Measurements from ENCODE around the gene ATRN.

The ATRN gene

DNA sequence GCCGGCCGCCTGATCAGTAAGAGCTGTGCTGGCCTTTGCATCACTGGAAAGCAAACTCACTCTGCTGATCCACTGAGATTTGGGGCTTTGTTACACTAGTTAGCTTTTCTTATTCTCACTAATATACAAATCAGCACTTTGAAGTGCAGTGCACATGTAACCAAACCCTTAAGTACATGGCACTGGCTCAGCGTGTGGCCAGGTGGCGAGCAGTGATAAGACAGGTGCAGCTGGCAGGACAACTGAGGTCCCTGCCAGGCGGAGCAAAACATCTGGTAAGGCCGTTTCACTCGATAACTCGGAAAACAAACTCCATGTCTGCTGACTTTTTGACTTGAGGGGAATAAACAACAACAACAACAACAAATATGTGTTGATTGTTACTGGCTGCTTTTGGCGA, 181.4 kb downstream of the ATRN start:
- no peaks in the 10 kb centered on the region for H3K27me3 ChIP-seq (ENCODE audit: low read depth, low read length)
- H3K9me3 ChIP-seq (ENCODE audit: control insufficient read depth in 1 of 2, low read length in 2 of 2) = peaks cover 0 to 4% of the 10 kb centered on the region in 2 donors
- peaks cover 0 to 15% of the 10 kb centered on the region in 2 donors for H3K36me3 ChIP-seq (ENCODE audit: control insufficient read depth in 1 of 2, insufficient read depth in 2 of 2, low read length in 2 of 2)
- H3K27ac ChIP-seq (ENCODE audit: low read length) = no peak overlapping the region
- H3K4me1 ChIP-seq (ENCODE audit: control insufficient read depth in 1 of 2, insufficient read depth in 2 of 2, low read length in 2 of 2) = no peaks in the 10 kb centered on the region
- no peak overlapping the region for H3K4me3 ChIP-seq (ENCODE audit: low read depth in 1 of 2, low read length in 2 of 2)

DNA sequence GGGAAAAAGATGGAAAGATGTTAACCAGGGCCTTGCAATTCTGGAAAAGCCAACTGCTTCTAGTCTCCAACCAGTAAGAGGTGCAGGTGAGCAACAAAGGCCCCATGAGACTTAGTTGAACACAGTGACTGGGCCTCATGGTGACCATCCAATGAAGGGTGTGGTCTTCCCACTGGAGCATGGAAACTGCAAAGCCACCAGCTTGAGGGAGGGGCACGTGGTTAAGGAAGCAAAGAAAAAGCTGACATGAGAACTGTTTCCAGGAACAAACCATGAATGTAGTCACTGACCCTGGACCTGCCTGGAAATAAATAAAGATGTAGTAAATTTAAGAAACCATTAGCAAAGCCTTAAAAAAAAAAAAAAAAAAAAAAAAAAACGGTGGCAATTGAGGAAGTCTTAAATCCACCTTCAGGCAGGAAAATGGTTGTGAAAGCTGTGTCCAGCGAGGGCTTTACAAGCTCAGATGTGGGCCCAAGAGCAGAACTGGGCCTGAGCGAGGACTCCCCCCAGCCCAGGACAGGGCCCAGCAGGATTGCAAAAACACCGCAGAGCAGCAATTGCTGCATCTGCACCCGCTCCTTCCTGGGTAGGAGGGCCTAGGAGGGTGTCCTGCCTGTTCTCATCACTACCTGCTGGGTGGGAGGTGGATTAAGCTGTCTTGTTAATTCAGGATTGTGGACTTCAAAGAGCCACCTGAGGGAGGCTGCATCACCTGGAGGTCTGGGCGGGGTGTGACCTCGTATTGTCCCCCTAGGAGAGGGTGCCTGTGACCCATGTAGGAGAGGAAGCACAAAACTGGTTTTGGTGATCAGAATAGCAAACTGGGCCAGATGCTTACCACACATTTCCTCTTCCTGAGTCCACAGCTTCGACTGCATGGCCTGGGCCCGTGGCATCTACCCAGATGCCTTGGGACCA, 182.1 kb downstream of the ATRN start:
- no peak overlapping the region for H3K4me3 ChIP-seq (ENCODE audit: low read depth in 1 of 2, low read length in 2 of 2)
- H3K27me3 ChIP-seq (ENCODE audit: low read depth, low read length) = no peaks in the 10 kb centered on the region
- H3K4me1 ChIP-seq (ENCODE audit: control insufficient read depth in 1 of 2, insufficient read depth in 2 of 2, low read length in 2 of 2) = no peaks in the 10 kb centered on the region
- peaks cover 0 to 4% of the 10 kb centered on the region in 2 donors for H3K9me3 ChIP-seq (ENCODE audit: control insufficient read depth in 1 of 2, low read length in 2 of 2)
- peaks cover 0 to 15% of the 10 kb centered on the region in 2 donors for H3K36me3 ChIP-seq (ENCODE audit: control insufficient read depth in 1 of 2, insufficient read depth in 2 of 2, low read length in 2 of 2)
- H3K27ac ChIP-seq (ENCODE audit: low read length) = no peak overlapping the region

DNA sequence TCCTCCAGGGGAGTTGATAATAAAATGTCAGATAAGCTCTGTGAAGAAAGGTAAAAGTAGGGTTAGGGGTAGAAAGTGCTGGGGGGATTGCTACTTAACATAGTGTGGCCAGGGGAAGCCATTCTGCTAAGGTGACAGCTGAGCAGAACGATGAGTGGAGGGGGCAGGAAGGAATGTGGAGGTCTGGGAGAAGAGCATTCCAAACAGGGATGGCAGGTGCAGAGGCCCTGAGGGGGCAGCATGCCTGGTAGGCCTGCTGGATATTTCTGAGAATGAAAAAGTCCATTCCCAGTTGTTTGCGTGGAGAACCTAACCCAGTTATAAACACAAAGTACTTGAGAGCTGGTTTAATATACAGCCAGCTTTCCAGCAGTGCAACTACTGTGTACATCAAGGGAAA, 183.1 kb downstream of the ATRN start:
- Histone ChIP-seq H3K27me3 (ENCODE audit: low read depth, low read length) (no peaks in the 10 kb centered on the region), H3K27ac (ENCODE audit: low read length) (no peak overlapping the region), H3K36me3 (ENCODE audit: control insufficient read depth in 1 of 2, insufficient read depth in 2 of 2, low read length in 2 of 2) (peaks cover 0 to 8% of the 10 kb centered on the region in 2 donors), H3K4me3 (ENCODE audit: low read depth in 1 of 2, low read length in 2 of 2) (no peak overlapping the region), H3K4me1 (ENCODE audit: control insufficient read depth in 1 of 2, insufficient read depth in 2 of 2, low read length in 2 of 2) (no peaks in the 10 kb centered on the region), H3K9me3 (ENCODE audit: control insufficient read depth in 1 of 2, low read length in 2 of 2) (peaks cover 0 to 4% of the 10 kb centered on the region in 2 donors)

DNA sequence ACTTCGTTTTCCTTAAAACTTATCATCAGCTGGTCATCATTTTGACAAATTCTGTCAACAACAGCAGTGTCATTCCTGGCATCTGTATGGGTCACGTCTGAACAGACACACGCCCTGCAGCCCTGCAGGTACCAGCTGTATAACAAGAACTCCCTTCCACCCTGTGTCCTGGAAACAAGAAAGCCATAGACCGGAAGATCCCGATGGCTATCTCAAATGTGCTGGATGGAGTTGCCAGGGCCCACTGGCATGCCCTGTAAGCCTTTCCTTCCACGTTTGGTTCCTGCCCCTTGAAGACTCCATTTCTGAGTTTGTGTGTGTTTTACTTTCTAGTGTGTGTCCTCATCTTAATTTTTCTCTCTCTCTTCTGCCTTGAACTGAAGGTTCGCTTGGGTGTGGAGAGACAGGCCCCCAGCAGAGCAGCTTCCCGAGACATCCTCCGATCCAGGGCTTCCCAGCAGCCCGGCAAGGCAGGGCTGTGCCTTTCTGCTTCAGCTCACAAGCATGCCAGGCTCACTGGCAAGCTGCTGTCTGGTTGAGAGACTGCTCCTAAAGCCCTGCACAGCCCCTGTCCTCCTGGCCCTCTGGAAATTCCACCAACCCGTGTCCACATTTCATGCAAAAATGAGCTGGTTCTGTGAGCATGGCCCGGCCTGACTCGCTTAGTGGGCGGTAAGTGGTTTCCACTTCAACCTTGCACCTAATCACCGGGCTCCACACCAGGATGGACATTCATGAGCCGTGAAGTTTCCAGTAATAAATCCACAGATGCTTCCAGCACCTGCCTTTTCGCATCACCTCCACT, 183.7 kb downstream of the ATRN start:
- Histone ChIP-seq H3K4me1 (ENCODE audit: control insufficient read depth in 1 of 2, insufficient read depth in 2 of 2, low read length in 2 of 2) (no peaks in the 10 kb centered on the region), H3K36me3 (ENCODE audit: control insufficient read depth in 1 of 2, insufficient read depth in 2 of 2, low read length in 2 of 2) (peaks cover 0 to 8% of the 10 kb centered on the region in 2 donors), H3K9me3 (ENCODE audit: control insufficient read depth in 1 of 2, low read length in 2 of 2) (peaks cover 0 to 4% of the 10 kb centered on the region in 2 donors), H3K27ac (ENCODE audit: low read length) (no peak overlapping the region), H3K27me3 (ENCODE audit: low read depth, low read length) (no peaks in the 10 kb centered on the region), H3K4me3 (ENCODE audit: low read depth in 1 of 2, low read length in 2 of 2) (no peak overlapping the region)

DNA sequence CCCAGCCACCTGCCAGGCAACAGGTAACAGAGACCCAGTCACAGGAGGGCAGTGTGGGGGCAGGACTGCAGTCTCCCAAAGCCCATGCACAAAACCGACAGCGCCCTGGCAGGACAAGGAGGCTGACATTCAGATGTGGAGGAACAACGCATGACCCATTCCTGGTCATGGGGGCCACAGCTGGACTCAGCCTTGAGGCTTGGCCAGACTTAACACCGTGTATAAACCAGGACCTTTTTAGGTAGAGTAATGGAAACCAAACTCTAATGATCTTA, 184.2 kb downstream of the ATRN start:
- Histone ChIP-seq H3K27ac (ENCODE audit: low read length) (no peak overlapping the region), H3K4me3 (ENCODE audit: low read depth in 1 of 2, low read length in 2 of 2) (no peak overlapping the region), H3K27me3 (ENCODE audit: low read depth, low read length) (peaks cover 4% of the 10 kb centered on the region), H3K4me1 (ENCODE audit: control insufficient read depth in 1 of 2, insufficient read depth in 2 of 2, low read length in 2 of 2) (no peaks in the 10 kb centered on the region), H3K9me3 (ENCODE audit: control insufficient read depth in 1 of 2, low read length in 2 of 2) (peaks cover 0 to 4% of the 10 kb centered on the region in 2 donors), H3K36me3 (ENCODE audit: control insufficient read depth in 1 of 2, insufficient read depth in 2 of 2, low read length in 2 of 2) (peaks cover 0 to 4% of the 10 kb centered on the region in 2 donors)

DNA sequence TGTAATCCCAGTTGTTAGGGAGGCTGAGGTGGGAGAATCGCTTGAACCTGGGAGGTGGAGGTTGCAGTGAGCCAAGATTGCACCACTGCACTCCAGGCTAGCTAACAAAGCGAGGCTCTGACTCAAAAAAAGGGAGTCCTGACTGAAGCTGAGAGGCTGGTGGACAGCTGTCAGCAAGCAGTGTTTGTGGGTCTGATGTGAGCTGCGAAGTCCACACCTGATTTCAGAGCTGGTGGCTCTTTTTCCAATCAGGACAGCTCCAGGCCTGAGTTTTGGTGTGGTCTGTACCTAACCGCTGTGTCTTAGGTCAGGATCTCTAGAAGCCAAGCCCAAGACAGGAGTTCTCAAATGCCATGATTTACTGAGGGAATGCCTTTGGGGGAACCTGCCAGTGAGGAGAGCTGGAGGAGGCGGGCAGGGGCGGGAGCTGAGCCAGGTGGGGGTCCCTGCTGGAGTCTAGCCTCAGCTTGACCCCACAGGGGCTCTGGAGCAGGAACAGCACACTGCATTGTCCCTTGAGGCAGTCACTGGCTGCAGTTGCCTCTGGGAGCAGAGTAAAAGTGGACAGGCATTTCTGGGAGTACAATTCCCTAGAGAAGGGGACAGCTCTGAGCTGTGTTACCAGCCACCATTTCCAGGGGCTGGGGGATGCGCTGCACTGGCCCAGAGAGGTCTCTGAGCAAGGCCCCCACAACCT, 187.3 kb downstream of the ATRN start:
- H3K27me3 ChIP-seq (ENCODE audit: low read depth, low read length) = peaks cover 17% of the 10 kb centered on the region
- H3K27ac ChIP-seq (ENCODE audit: low read length) = no peak overlapping the region
- H3K4me3 ChIP-seq (ENCODE audit: low read depth in 1 of 2, low read length in 2 of 2) = no peak overlapping the region
- no peaks in the 10 kb centered on the region for H3K36me3 ChIP-seq (ENCODE audit: control insufficient read depth in 1 of 2, insufficient read depth in 2 of 2, low read length in 2 of 2)
- peaks cover 0 to 3% of the 10 kb centered on the region in 2 donors for H3K9me3 ChIP-seq (ENCODE audit: control insufficient read depth in 1 of 2, low read length in 2 of 2)
- H3K4me1 ChIP-seq (ENCODE audit: control insufficient read depth in 1 of 2, insufficient read depth in 2 of 2, low read length in 2 of 2) = peaks cover 0 to 9% of the 10 kb centered on the region in 2 donors

DNA sequence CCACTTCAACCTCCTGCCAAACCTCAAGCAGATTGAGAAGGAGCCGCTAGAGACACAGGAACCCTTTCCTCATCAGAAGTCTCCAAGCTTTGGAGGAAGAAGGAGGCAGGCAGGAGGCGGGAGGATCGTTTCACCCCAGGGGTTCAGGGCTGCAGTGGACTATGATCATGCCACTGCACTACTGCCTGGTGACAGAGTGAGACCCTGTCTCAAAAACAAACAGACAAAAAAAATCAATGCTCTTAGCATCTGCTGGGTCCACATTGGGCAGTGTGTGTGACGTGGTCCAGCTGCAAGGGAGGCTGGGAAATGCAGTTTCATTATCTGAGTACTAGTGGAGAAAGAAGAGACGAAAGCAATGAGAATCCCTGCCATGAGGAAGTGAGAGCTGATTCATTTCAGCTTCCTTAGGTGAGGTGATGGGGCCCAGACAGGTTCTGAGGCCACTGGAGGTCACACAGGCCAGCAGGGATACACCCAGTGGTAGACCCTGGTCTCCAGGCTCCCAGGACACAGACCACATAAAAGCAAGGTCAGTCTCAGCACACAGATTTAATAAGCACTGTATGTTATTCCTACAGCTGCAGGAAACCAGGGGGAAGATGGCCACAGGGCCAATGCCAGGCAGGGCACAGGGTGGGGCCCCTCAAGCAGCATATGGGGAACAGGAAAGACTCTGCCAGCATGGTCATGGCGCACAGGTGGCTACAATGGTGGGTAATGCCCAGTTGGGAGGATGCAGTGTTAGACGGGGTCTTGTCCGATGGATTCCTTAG, 188.1 kb downstream of the ATRN start:
- Histone ChIP-seq H3K4me1 (ENCODE audit: control insufficient read depth in 1 of 2, insufficient read depth in 2 of 2, low read length in 2 of 2) (peaks cover 0 to 9% of the 10 kb centered on the region in 2 donors), H3K27ac (ENCODE audit: low read length) (no peak overlapping the region), H3K4me3 (ENCODE audit: low read depth in 1 of 2, low read length in 2 of 2) (no peak overlapping the region), H3K9me3 (ENCODE audit: control insufficient read depth in 1 of 2, low read length in 2 of 2) (no peaks in the 10 kb centered on the region), H3K36me3 (ENCODE audit: control insufficient read depth in 1 of 2, insufficient read depth in 2 of 2, low read length in 2 of 2) (no peaks in the 10 kb centered on the region), H3K27me3 (ENCODE audit: low read depth, low read length) (peaks cover 17% of the 10 kb centered on the region)

DNA sequence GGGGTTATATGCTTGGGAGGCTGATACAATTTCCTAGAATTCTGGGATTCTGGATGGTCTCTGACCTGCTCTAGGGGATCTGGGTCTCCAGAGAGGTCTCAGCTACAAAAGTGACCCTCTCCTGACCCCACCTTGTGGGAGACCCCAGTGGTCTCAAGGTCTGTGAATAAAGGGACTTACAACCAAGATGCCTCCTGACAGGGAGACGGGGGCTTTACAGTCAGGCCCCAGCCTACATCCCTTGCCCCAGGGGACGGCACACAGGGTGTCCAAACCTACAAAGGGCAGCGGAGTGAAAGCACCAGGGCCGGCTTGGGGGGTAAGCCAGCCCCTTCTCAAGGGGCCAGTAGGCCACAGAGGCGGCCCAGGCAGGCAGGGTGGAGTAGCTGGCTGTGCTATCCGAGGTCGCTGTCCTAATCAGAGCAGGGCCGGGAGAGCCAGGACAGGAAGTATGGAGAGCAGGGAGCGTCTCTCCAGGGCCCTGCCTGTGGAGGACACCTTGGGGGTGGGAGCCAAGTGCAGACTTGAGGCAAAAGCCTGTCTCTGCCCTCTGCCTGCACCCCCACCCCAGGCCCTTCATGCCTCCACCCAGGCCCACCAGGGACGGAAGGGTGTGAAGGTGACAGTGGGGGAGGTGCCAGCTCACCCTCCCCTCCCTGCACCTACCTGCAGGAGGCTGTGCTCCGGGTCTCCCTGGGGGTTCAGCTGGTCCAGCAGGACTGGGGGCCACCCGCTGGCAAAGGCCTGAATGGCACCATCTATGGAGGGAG, 188.9 kb downstream of the ATRN start:
- no peaks in the 10 kb centered on the region for H3K9me3 ChIP-seq (ENCODE audit: control insufficient read depth in 1 of 2, low read length in 2 of 2)
- H3K36me3 ChIP-seq (ENCODE audit: control insufficient read depth in 1 of 2, insufficient read depth in 2 of 2, low read length in 2 of 2) = no peaks in the 10 kb centered on the region
- peaks cover 0 to 9% of the 10 kb centered on the region in 2 donors for H3K4me1 ChIP-seq (ENCODE audit: control insufficient read depth in 1 of 2, insufficient read depth in 2 of 2, low read length in 2 of 2)
- H3K27ac ChIP-seq (ENCODE audit: low read length) = no peak overlapping the region
- H3K4me3 ChIP-seq (ENCODE audit: low read depth in 1 of 2, low read length in 2 of 2) = no peak overlapping the region
- H3K27me3 ChIP-seq (ENCODE audit: low read depth, low read length) = peaks cover 17% of the 10 kb centered on the region

DNA sequence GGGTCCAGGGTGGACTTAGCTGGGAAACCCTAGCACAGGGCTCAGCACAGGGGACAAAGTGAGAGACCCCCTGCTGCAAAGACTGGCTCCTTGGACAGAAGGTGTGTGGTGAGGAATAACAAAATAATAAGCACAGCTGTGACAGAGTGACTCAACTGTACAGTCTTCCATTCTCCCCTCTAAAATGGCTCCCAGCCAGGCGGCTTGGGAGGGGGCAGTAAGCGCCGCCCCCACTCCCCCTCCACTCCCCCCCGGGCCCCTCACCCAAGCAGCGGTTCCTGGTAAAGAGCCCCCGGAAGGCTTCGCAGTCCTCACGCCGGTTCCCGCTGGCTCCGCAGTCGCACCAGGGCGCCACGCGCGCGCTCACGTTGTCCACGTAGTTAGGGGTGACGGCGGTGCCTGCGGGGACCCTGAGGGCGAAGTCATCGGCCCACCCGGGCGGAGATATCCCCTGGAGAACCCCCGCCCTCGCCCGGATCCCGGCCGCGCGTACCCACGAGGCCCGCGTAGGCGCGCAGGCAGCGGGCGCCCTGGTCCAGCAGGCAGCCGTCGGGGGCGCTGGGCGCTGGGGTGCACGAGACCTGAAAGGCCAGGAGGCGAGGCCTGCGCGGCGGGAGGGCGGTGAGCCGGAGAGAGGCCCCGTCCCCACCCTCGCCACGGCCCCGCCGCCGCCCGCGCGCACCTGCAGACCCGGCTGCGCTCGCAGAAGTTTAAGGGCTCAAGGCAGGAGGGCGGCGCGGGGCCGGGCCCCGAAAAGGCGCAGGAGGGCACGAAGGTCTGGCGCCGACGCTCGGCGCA, 189.6 kb downstream of the ATRN start:
- H3K36me3 ChIP-seq (ENCODE audit: control insufficient read depth in 1 of 2, insufficient read depth in 2 of 2, low read length in 2 of 2) = no peaks in the 10 kb centered on the region
- H3K4me3 ChIP-seq (ENCODE audit: low read depth in 1 of 2, low read length in 2 of 2) = peak overlapping the region in 1 of 2 donors; percentile 32
- H3K27me3 ChIP-seq (ENCODE audit: low read depth, low read length) = peaks cover 17% of the 10 kb centered on the region
- no peak overlapping the region for H3K27ac ChIP-seq (ENCODE audit: low read length)
- no peaks in the 10 kb centered on the region for H3K9me3 ChIP-seq (ENCODE audit: control insufficient read depth in 1 of 2, low read length in 2 of 2)
- H3K4me1 ChIP-seq (ENCODE audit: control insufficient read depth in 1 of 2, insufficient read depth in 2 of 2, low read length in 2 of 2) = peaks cover 0 to 9% of the 10 kb centered on the region in 2 donors

All from muscle layer of duodenum (tissue), 2 donors.